Measurements from ENCODE around the gene PRCC. TPM values are rescaled to one million over a fixed set of nuclear protein-coding genes. Genes with fewer than 3 reads are reported as not detected.

Gene PRCC
- total and polyA plus RNA-seq, 2 of the 13 experiments (the other 11 are each of a cell fraction or from before 2014, with no cell fraction given), result 24.2 to 40.5 TPM

- TF ChIP-seq ZFP62 (CRISPR knock-in tag; IDR thresholded peaks at IDR 0.05), result no peak
- no peak for TF ChIP-seq PCBP1 (IDR thresholded peaks at IDR 0.05; ENCODE audit: borderline replicate concordance, low read depth, low read length)
- TF ChIP-seq AFF4 (CRISPR knock-in tag; IDR thresholded peaks at IDR 0.05), result no peak
- TF ChIP-seq EHMT2 (IDR thresholded peaks at IDR 0.05; ENCODE audit: borderline replicate concordance, low read depth, low read length), result no peak
- TF ChIP-seq ATM (IDR thresholded peaks at IDR 0.05; ENCODE audit: borderline replicate concordance), result no peak
- no peak for TF ChIP-seq PAX8 (CRISPR knock-in tag; IDR thresholded peaks at IDR 0.05; ENCODE audit: borderline replicate concordance)
- TF ChIP-seq NR2F2 (IDR thresholded peaks at IDR 0.05; ENCODE audit: borderline replicate concordance, low read depth), result no peak
- TF ChIP-seq MBNL3 (CRISPR knock-in tag; conservative IDR thresholded peaks at IDR 0.05), result no peak
- no peak for TF ChIP-seq ZNF224 (CRISPR knock-in tag; IDR thresholded peaks at IDR 0.05)
- TF ChIP-seq ZNF263 (CRISPR knock-in tag; IDR thresholded peaks at IDR 0.05), result no peak
- no peak for TF ChIP-seq CEBPZ (IDR thresholded peaks at IDR 0.05; ENCODE audit: low read length)
- no peak for TF ChIP-seq CBX2 (IDR thresholded peaks at IDR 0.05; ENCODE audit: low read depth, low read length)
- no peak for TF ChIP-seq CBX2 (CRISPR knock-in tag; IDR thresholded peaks at IDR 0.05; ENCODE audit: low read depth)
- no peak for TF ChIP-seq ADNP (CRISPR knock-in tag; IDR thresholded peaks at IDR 0.05)
- no peak for TF ChIP-seq SMAD9 (CRISPR knock-in tag; IDR thresholded peaks at IDR 0.05)
- TF ChIP-seq ZNF12 (CRISPR knock-in tag; IDR thresholded peaks at IDR 0.05), result no peak
- no peak for TF ChIP-seq E2F5 (CRISPR knock-in tag; conservative IDR thresholded peaks at IDR 0.05)
- TF ChIP-seq ZNF142 (CRISPR knock-in tag; IDR thresholded peaks at IDR 0.05), result no peak
Measured at GRCh38 chr1:156795787-156796186, 28.5 kb downstream of the PRCC start (continued).
